ENCODE results near the gene CST4. TPM values are rescaled to one million over a fixed set of nuclear protein-coding genes. Genes with fewer than 3 reads are reported as not detected.
"Not testable (repeated sequence)": the region's sequence is repeated elsewhere in the genome, so short reads cannot be mapped to it uniquely, and the experiment has no call there.

CST4 gene
- total and polyA plus RNA-seq, 2 donors (not counting 1 experiment from before 2014, with no cell fraction given): not detected

DNA sequence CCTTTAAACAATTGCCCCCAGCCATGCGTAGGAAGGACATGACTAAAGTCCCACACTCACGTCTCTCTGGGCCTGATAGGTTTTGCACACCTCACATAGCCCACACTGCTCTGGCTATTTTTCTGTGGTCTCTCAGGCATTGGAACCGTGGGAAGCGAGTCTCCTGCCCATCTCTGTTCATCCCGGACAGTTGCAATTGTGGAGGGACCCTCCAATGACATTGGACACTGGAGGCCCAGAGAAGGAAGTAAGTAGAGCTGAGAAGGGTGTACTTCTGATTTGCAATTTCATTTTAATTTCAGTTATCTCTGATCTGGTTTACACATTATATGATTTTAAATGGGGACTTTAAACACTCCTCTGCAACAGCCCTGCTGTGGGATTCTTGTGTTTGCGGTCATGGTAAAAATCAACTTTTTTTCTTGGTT, 27.8 kb downstream of the CST4 start:
- Mint-ChIP-seq H3K9me3 (ENCODE audit: insufficient read depth) (no peaks in the 10 kb centered on the region), H3K4me1 (no peaks in the 10 kb centered on the region), H3K4me3 (no peak overlapping the region), H3K27me3 (no peaks in the 10 kb centered on the region), H3K27ac (no peak overlapping the region)
- Histone ChIP-seq H3K4me1 (ENCODE audit: control insufficient read depth in 2 of 2, insufficient read depth in 2 of 2, low read length in 2 of 2) (peaks cover 0 to 1% of the 10 kb centered on the region in 2 donors), H3K36me3 (replicated peaks in 1 of 2; ENCODE audit: control extremely low read depth in 1 of 2, control insufficient read depth in 1 of 2, extremely low read depth in 1 of 2, insufficient read depth in 2 of 2, low read length in 1 of 2) (no peaks in the 10 kb centered on the region), H3K79me2 (ENCODE audit: control insufficient read depth, insufficient read depth, low read length) (no peaks in the 10 kb centered on the region), H3K4me3 (ENCODE audit: control extremely low read depth in 1 of 5, extremely low read depth in 1 of 5, insufficient read depth in 1 of 5, low read depth in 2 of 5, low read length in 4 of 5) (no peak overlapping the region), H3K9ac (ENCODE audit: low read length) (no peak overlapping the region), H4K20me1 (ENCODE audit: control insufficient read depth, insufficient read depth, low read length, poor library complexity, severe bottlenecking) (no peaks in the 10 kb centered on the region), H3K4me2 (replicated peaks; ENCODE audit: low read depth, low read length, poor library complexity, severe bottlenecking) (no peak overlapping the region), H2AFZ (ENCODE audit: insufficient read depth, low read depth, low read length, poor library complexity, severe bottlenecking) (no peak overlapping the region), H3K27ac (ENCODE audit: low read length in 2 of 2) (no peak overlapping the region), H3K9me3 (ENCODE audit: control extremely low read depth in 1 of 3, control insufficient read depth in 2 of 3, insufficient read depth in 1 of 3, low read length in 2 of 3) (no peaks in the 10 kb centered on the region), H3K27me3 (replicated peaks in 1 of 4; ENCODE audit: control extremely low read depth in 1 of 4, control insufficient read depth in 3 of 4, insufficient read depth in 4 of 4, low read length in 3 of 4) (no peaks in the 10 kb centered on the region)
- intact Hi-C loops (cut with micrococcal nuclease): no loop called here
- DNase-seq: no peak
- no peak for ATAC-seq (ENCODE audit: low read depth)
- ChIA-PET CTCF (no interaction called here), POLR2A (no interaction called here)
- WGBS (ENCODE audit: insufficient coverage): 93% methylated on average over 2 of the region's 6 CpGs
- TF ChIP-seq, protein P1, sequence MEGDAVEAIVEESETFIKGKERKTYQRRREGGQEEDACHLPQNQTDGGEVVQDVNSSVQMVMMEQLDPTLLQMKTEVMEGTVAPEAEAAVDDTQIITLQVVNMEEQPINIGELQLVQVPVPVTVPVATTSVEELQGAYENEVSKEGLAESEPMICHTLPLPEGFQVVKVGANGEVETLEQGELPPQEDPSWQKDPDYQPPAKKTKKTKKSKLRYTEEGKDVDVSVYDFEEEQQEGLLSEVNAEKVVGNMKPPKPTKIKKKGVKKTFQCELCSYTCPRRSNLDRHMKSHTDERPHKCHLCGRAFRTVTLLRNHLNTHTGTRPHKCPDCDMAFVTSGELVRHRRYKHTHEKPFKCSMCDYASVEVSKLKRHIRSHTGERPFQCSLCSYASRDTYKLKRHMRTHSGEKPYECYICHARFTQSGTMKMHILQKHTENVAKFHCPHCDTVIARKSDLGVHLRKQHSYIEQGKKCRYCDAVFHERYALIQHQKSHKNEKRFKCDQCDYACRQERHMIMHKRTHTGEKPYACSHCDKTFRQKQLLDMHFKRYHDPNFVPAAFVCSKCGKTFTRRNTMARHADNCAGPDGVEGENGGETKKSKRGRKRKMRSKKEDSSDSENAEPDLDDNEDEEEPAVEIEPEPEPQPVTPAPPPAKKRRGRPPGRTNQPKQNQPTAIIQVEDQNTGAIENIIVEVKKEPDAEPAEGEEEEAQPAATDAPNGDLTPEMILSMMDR (IDR thresholded peaks at IDR 0.05): no peak
- TF ChIP-seq EZH2 (IDR thresholded peaks at IDR 0.05; ENCODE audit: borderline replicate concordance, insufficient read depth, low read depth, low read length, poor library complexity, severe bottlenecking): no peak

GRCh38 chr20:23659989-23660837, 28.6 kb downstream of the CST4 start:
- no peak overlapping the region for H3K27ac ChIP-seq (ENCODE audit: low read length in 2 of 2)
- no peak overlapping the region for H3K4me2 ChIP-seq (replicated peaks; ENCODE audit: low read depth, low read length, poor library complexity, severe bottlenecking)
- no peaks in the 10 kb centered on the region for H3K27me3 ChIP-seq (replicated peaks in 1 of 4; ENCODE audit: control extremely low read depth in 1 of 4, control insufficient read depth in 3 of 4, insufficient read depth in 4 of 4, low read length in 3 of 4)
- intact Hi-C loops (cut with micrococcal nuclease): no loop called here
- H3K9me3 ChIP-seq (ENCODE audit: control extremely low read depth in 1 of 3, control insufficient read depth in 2 of 3, insufficient read depth in 1 of 3, low read length in 2 of 3): no peaks in the 10 kb centered on the region
- peaks cover 5 to 9% of the 10 kb centered on the region in 2 donors for H3K4me1 ChIP-seq (ENCODE audit: control insufficient read depth in 2 of 2, insufficient read depth in 2 of 2, low read length in 2 of 2)
- no peak for DNase-seq
- H3K4me3 ChIP-seq (ENCODE audit: control extremely low read depth in 1 of 5, extremely low read depth in 1 of 5, insufficient read depth in 1 of 5, low read depth in 2 of 5, low read length in 4 of 5): no peak overlapping the region
- WGBS (ENCODE audit: insufficient coverage): 97% methylated on average over 7 of the region's 8 CpGs
- H4K20me1 ChIP-seq (ENCODE audit: control insufficient read depth, insufficient read depth, low read length, poor library complexity, severe bottlenecking): no peaks in the 10 kb centered on the region
- no peak for ATAC-seq (ENCODE audit: low read depth)
- ChIA-PET POLR2A (no interaction called here), CTCF (no interaction called here)
- TF ChIP-seq, protein P1 (IDR thresholded peaks at IDR 0.05): no peak
- TF ChIP-seq EZH2 (IDR thresholded peaks at IDR 0.05; ENCODE audit: borderline replicate concordance, insufficient read depth, low read depth, low read length, poor library complexity, severe bottlenecking): no peak
- H3K36me3 ChIP-seq (replicated peaks in 1 of 2; ENCODE audit: control extremely low read depth in 1 of 2, control insufficient read depth in 1 of 2, extremely low read depth in 1 of 2, insufficient read depth in 2 of 2, low read length in 1 of 2): no peaks in the 10 kb centered on the region
- Mint-ChIP-seq H3K4me3 (no peak overlapping the region), H3K4me1 (peaks cover 5% of the 10 kb centered on the region), H3K27ac (no peak overlapping the region), H3K9me3 (ENCODE audit: insufficient read depth) (no peaks in the 10 kb centered on the region), H3K27me3 (peaks cover 5% of the 10 kb centered on the region)
- H2AFZ ChIP-seq (ENCODE audit: insufficient read depth, low read depth, low read length, poor library complexity, severe bottlenecking): no peak overlapping the region
- H3K79me2 ChIP-seq (ENCODE audit: control insufficient read depth, insufficient read depth, low read length): no peaks in the 10 kb centered on the region
- no peak overlapping the region for H3K9ac ChIP-seq (ENCODE audit: low read length)

DNA sequence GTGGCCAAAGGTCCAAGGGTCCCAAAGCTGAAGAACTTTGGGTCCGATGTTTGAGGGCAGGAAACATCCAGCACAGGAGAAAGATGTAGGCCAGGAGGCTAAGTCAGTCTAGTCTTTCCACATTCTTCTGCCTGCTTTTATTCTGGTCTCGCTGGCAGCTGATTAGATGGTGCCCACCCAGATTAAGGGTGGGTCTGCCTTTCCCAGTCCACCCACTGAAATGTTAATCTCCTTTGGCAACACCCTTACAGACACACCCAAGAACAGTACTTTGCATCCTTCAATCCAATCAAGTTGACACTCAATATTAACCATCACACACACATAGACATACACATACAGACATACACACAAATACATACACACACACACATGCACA, 29.2 kb downstream of the CST4 start:
- H3K4me3 ChIP-seq (ENCODE audit: control extremely low read depth in 1 of 5, extremely low read depth in 1 of 5, insufficient read depth in 1 of 5, low read depth in 2 of 5, low read length in 4 of 5); POLR2A ChIA-PET; H3K27me3 Mint-ChIP-seq; H3K27me3 ChIP-seq (replicated peaks in 1 of 4; ENCODE audit: control extremely low read depth in 1 of 4, control insufficient read depth in 3 of 4, insufficient read depth in 4 of 4, low read length in 3 of 4); H3K27ac Mint-ChIP-seq; H3K36me3 ChIP-seq (replicated peaks in 1 of 2; ENCODE audit: control extremely low read depth in 1 of 2, control insufficient read depth in 1 of 2, extremely low read depth in 1 of 2, insufficient read depth in 2 of 2, low read length in 1 of 2); H4K20me1 ChIP-seq (ENCODE audit: control insufficient read depth, insufficient read depth, low read length, poor library complexity, severe bottlenecking); DNase-seq; H3K9me3 ChIP-seq (ENCODE audit: control extremely low read depth in 1 of 3, control insufficient read depth in 2 of 3, insufficient read depth in 1 of 3, low read length in 2 of 3); H3K27ac ChIP-seq (ENCODE audit: low read length in 2 of 2); H3K4me2 ChIP-seq (replicated peaks; ENCODE audit: low read depth, low read length, poor library complexity, severe bottlenecking); H3K9ac ChIP-seq (ENCODE audit: low read length); intact Hi-C loops (cut with micrococcal nuclease); H3K9me3 Mint-ChIP-seq (ENCODE audit: insufficient read depth); ATAC-seq (ENCODE audit: low read depth); H2AFZ ChIP-seq (ENCODE audit: insufficient read depth, low read depth, low read length, poor library complexity, severe bottlenecking); H3K4me1 Mint-ChIP-seq; CTCF ChIA-PET; H3K4me3 Mint-ChIP-seq; H3K79me2 ChIP-seq (ENCODE audit: control insufficient read depth, insufficient read depth, low read length): not testable (repeated sequence)
- WGBS (ENCODE audit: insufficient coverage): 97% methylated on average over 2 of the region's 2 CpGs
- peaks cover 5 to 11% of the 10 kb centered on the region in 2 donors for H3K4me1 ChIP-seq (ENCODE audit: control insufficient read depth in 2 of 2, insufficient read depth in 2 of 2, low read length in 2 of 2)
